Measurements from ENCODE around the gene ZSWIM6. TPM values are rescaled to one million over a fixed set of nuclear protein-coding genes. Genes with fewer than 3 reads are reported as not detected.

ZSWIM6 gene
- total RNA-seq, 2 experiments from 2014 or later = 0.06 to 0.17 TPM

- Histone ChIP-seq H3K27ac (ENCODE audit: low read depth, low read length, poor library complexity, severe bottlenecking) (no peak overlapping the region), H3K9me3 (ENCODE audit: low read length) (no peaks in the 10 kb centered on the region), H3K4me3 (ENCODE audit: low read depth, low read length, poor library complexity, severe bottlenecking) (no peak overlapping the region), H3K4me1 (ENCODE audit: insufficient read depth, low read length, poor library complexity, severe bottlenecking) (no peaks in the 10 kb centered on the region), H3K4me2 (ENCODE audit: low read length) (no peak overlapping the region), H3K79me2 (ENCODE audit: insufficient read depth, low read depth, low read length) (no peaks in the 10 kb centered on the region), H2AFZ (ENCODE audit: low read length) (no peak overlapping the region), H3K36me3 (ENCODE audit: insufficient read depth, low read length) (no peaks in the 10 kb centered on the region), H4K20me1 (ENCODE audit: insufficient read depth, low read length) (no peaks in the 10 kb centered on the region), H3K9me2 (ENCODE audit: insufficient read depth, low read length) (no peaks in the 10 kb centered on the region)
- BruUV-seq (replicated peaks) = no TSS peak
- POLR2A ChIA-PET = no interaction called here
- DNase-seq (ENCODE audit: low spot score) = no peak
- CTCF ChIA-PET (ENCODE audit: unreplicated experiment) = no interaction called here
- TF ChIP-seq EZH2phosphoT487 (IDR thresholded peaks at IDR 0.05; ENCODE audit: borderline replicate concordance, low read depth, low read length) = no peak
- no peak for TF ChIP-seq CTCF (conservative IDR thresholded peaks at IDR 0.05; ENCODE audit: low read length)
- intact Hi-C loops (cut with micrococcal nuclease; ENCODE audit: unreplicated experiment) = no loop called here
These were observed 39.9 kb upstream of the ZSWIM6 start for GRCh38 chr5:61292062-61292657.

- no peaks in the 10 kb centered on the region for H3K4me1 ChIP-seq (ENCODE audit: insufficient read depth, low read length, poor library complexity, severe bottlenecking)
- H3K4me3 ChIP-seq (ENCODE audit: low read depth, low read length, poor library complexity, severe bottlenecking) = no peak overlapping the region
- CTCF ChIA-PET (ENCODE audit: unreplicated experiment) = no interaction called here
- POLR2A ChIA-PET = no interaction called here
- H4K20me1 ChIP-seq (ENCODE audit: insufficient read depth, low read length) = no peaks in the 10 kb centered on the region
- H3K79me2 ChIP-seq (ENCODE audit: insufficient read depth, low read depth, low read length) = no peaks in the 10 kb centered on the region
- no peak overlapping the region for H2AFZ ChIP-seq (ENCODE audit: low read length)
- no TSS peak for BruUV-seq (replicated peaks)
- no peak for DNase-seq (ENCODE audit: low spot score)
- no peak overlapping the region for H3K27ac ChIP-seq (ENCODE audit: low read depth, low read length, poor library complexity, severe bottlenecking)
- no peak overlapping the region for H3K4me2 ChIP-seq (ENCODE audit: low read length)
- no peaks in the 10 kb centered on the region for H3K36me3 ChIP-seq (ENCODE audit: insufficient read depth, low read length)
- no peaks in the 10 kb centered on the region for H3K9me2 ChIP-seq (ENCODE audit: insufficient read depth, low read length)
- no peaks in the 10 kb centered on the region for H3K9me3 ChIP-seq (ENCODE audit: low read length)
- TF ChIP-seq CTCF (conservative IDR thresholded peaks at IDR 0.05; ENCODE audit: low read length) (no peak), EZH2phosphoT487 (IDR thresholded peaks at IDR 0.05; ENCODE audit: borderline replicate concordance, low read depth, low read length) (no peak)
- intact Hi-C loops (cut with micrococcal nuclease; ENCODE audit: unreplicated experiment) = no loop called here
These were observed 39.0 kb upstream of the ZSWIM6 start for GRCh38 chr5:61293071-61293470.

GRCh38 chr5:61293873-61294272, 38.2 kb upstream of the ZSWIM6 start:
- H4K20me1 ChIP-seq (ENCODE audit: insufficient read depth, low read length) = no peaks in the 10 kb centered on the region
- POLR2A ChIA-PET = no interaction called here
- no peaks in the 10 kb centered on the region for H3K79me2 ChIP-seq (ENCODE audit: insufficient read depth, low read depth, low read length)
- no peak overlapping the region for H3K4me2 ChIP-seq (ENCODE audit: low read length)
- no peak overlapping the region for H3K27ac ChIP-seq (ENCODE audit: low read depth, low read length, poor library complexity, severe bottlenecking)
- no peaks in the 10 kb centered on the region for H3K9me2 ChIP-seq (ENCODE audit: insufficient read depth, low read length)
- BruUV-seq (replicated peaks) = no TSS peak
- TF ChIP-seq CTCF (conservative IDR thresholded peaks at IDR 0.05; ENCODE audit: low read length) = no peak
- no peak for TF ChIP-seq EZH2phosphoT487 (IDR thresholded peaks at IDR 0.05; ENCODE audit: borderline replicate concordance, low read depth, low read length)
- DNase-seq (ENCODE audit: low spot score) = no peak
- CTCF ChIA-PET (ENCODE audit: unreplicated experiment) = no interaction called here
- no peak overlapping the region for H2AFZ ChIP-seq (ENCODE audit: low read length)
- intact Hi-C loops (cut with micrococcal nuclease; ENCODE audit: unreplicated experiment) = no loop called here
- H3K4me1 ChIP-seq (ENCODE audit: insufficient read depth, low read length, poor library complexity, severe bottlenecking) = no peaks in the 10 kb centered on the region
- no peaks in the 10 kb centered on the region for H3K36me3 ChIP-seq (ENCODE audit: insufficient read depth, low read length)
- no peaks in the 10 kb centered on the region for H3K9me3 ChIP-seq (ENCODE audit: low read length)
- no peak overlapping the region for H3K4me3 ChIP-seq (ENCODE audit: low read depth, low read length, poor library complexity, severe bottlenecking)
